RWPE2 (cell line): Measurements from ENCODE around the gene LRRIQ1.

Experiments used
- ATAC-seq: fragments of 200-7000 bp; cut with Tn5 transposase; 3 replicates; pipeline ENCODE4 v1.9.1; 2021; ENCODE audit warnings: low read depth
- DNase-seq: peaks from one replicate; pipeline ENCODE4 v3.0.0-alpha.2; 2020; ENCODE audit warnings: low spot score
- H3K27ac ChIP-seq: fragments of 450-650 bp; 2 replicates; pipeline ENCODE4 v1.5.1; 2017; ENCODE audit warnings: mild to moderate bottlenecking; ENCODE audit not compliant: poor library complexity, severe bottlenecking
- H3K27me3 ChIP-seq: fragments of 250-450 bp; sonication (Bioruptor Pico); 2 replicates; pipeline ENCODE4 v1.5.1; 2021; ENCODE audit warnings: mild to moderate bottlenecking, moderate library complexity; ENCODE audit not compliant: insufficient read depth, poor library complexity, severe bottlenecking
- H3K36me3 ChIP-seq: fragments of 250-450 bp; sonication (Bioruptor Pico); 2 replicates; pipeline ENCODE4 v1.5.1; 2020; ENCODE audit warnings: low read depth, mild to moderate bottlenecking, moderate library complexity
- H3K4me1 ChIP-seq: fragments of 250-450 bp; sonication (Bioruptor Pico); 2 replicates; pipeline ENCODE4 v1.5.1; 2021; ENCODE audit warnings: mild to moderate bottlenecking, moderate library complexity; ENCODE audit not compliant: insufficient read depth, poor library complexity, severe bottlenecking
- H3K4me3 ChIP-seq: fragments of 250-450 bp; sonication (Bioruptor Pico); 2 replicates; pipeline ENCODE4 v1.5.1; 2021; ENCODE audit warnings: mild to moderate bottlenecking, moderate library complexity; ENCODE audit not compliant: severe bottlenecking
- H3K9me3 ChIP-seq: fragments of 250-450 bp; sonication (Bioruptor Pico); 2 replicates; pipeline ENCODE4 v1.5.1; 2021; ENCODE audit warnings: mild to moderate bottlenecking, moderate library complexity; ENCODE audit not compliant: severe bottlenecking
- CTCF ChIP-seq: fragments of 450-650 bp; IDR thresholded peaks from one replicate; pipeline ENCODE4 v1.5.1; 2017; ENCODE audit warnings: mild to moderate bottlenecking, moderate library complexity; ENCODE audit not compliant: poor library complexity, severe bottlenecking

LRRIQ1 gene

GRCh38 chr12:85043829-85044228 lies 7.7 kb downstream of the LRRIQ1 start:
- Histone ChIP-seq H3K9me3 (no peaks in the 10 kb centered on the region), H3K27me3 (no peaks in the 10 kb centered on the region), H3K27ac (no peak overlapping the region), H3K4me3 (no peak overlapping the region), H3K36me3 (peaks cover 4% of the 10 kb centered on the region; the same call in 1 of the 2 replicates), H3K4me1 (no peaks in the 10 kb centered on the region)
- no peak for DNase-seq
- ATAC-seq = no peak
- no peak for TF ChIP-seq CTCF

GRCh38 chr12:85057370-85057963 lies 21.3 kb downstream of the LRRIQ1 start:
- no peak overlapping the region for H3K27ac ChIP-seq
- H3K27me3 ChIP-seq = no peaks in the 10 kb centered on the region
- no peaks in the 10 kb centered on the region for H3K9me3 ChIP-seq
- no peak overlapping the region for H3K4me3 ChIP-seq
- H3K36me3 ChIP-seq = no peaks in the 10 kb centered on the region
- H3K4me1 ChIP-seq = no peaks in the 10 kb centered on the region
- ATAC-seq = 0 out of 3 replicates have a peak, but pooled peaks have one; percentile 52
- no peak for DNase-seq
- peak; percentile 94 for TF ChIP-seq CTCF

- ATAC-seq (no peak), DNase-seq (no peak)
Measured at GRCh38 chr12:85058339-85058738, 22.2 kb downstream of the LRRIQ1 start.

GRCh38 chr12:85059594-85059993 lies 23.4 kb downstream of the LRRIQ1 start:
- ATAC-seq (no peak), DNase-seq (no peak)
- no peak for TF ChIP-seq CTCF
- Histone ChIP-seq H3K27me3 (no peaks in the 10 kb centered on the region), H3K4me1 (no peaks in the 10 kb centered on the region), H3K4me3 (no peak overlapping the region), H3K27ac (no peak overlapping the region), H3K9me3 (no peaks in the 10 kb centered on the region), H3K36me3 (no peaks in the 10 kb centered on the region)

More at GRCh38 chr12:85058339-85058738, 22.2 kb downstream of the LRRIQ1 start:
- Histone ChIP-seq H3K4me3 (no peak overlapping the region), H3K4me1 (no peaks in the 10 kb centered on the region), H3K36me3 (no peaks in the 10 kb centered on the region), H3K27me3 (no peaks in the 10 kb centered on the region), H3K9me3 (no peaks in the 10 kb centered on the region), H3K27ac (no peak overlapping the region)
- no peak for TF ChIP-seq CTCF

GRCh38 chr12:85060916-85061315 lies 24.8 kb downstream of the LRRIQ1 start:
- no peak for TF ChIP-seq CTCF
- no peak overlapping the region for H3K27ac ChIP-seq
- H3K36me3 ChIP-seq = no peaks in the 10 kb centered on the region
- H3K4me3 ChIP-seq = no peak overlapping the region
- no peaks in the 10 kb centered on the region for H3K27me3 ChIP-seq
- no peak for DNase-seq
- no peak for ATAC-seq
- H3K4me1 ChIP-seq = no peaks in the 10 kb centered on the region
- no peaks in the 10 kb centered on the region for H3K9me3 ChIP-seq
